Measurements from ENCODE around the gene CKAP4. TPM values are rescaled to one million over a fixed set of nuclear protein-coding genes. Genes with fewer than 3 reads are reported as not detected.

Gene CKAP4
- total RNA-seq, 1 donor from 2014 or later = 99.7 TPM

DNA sequence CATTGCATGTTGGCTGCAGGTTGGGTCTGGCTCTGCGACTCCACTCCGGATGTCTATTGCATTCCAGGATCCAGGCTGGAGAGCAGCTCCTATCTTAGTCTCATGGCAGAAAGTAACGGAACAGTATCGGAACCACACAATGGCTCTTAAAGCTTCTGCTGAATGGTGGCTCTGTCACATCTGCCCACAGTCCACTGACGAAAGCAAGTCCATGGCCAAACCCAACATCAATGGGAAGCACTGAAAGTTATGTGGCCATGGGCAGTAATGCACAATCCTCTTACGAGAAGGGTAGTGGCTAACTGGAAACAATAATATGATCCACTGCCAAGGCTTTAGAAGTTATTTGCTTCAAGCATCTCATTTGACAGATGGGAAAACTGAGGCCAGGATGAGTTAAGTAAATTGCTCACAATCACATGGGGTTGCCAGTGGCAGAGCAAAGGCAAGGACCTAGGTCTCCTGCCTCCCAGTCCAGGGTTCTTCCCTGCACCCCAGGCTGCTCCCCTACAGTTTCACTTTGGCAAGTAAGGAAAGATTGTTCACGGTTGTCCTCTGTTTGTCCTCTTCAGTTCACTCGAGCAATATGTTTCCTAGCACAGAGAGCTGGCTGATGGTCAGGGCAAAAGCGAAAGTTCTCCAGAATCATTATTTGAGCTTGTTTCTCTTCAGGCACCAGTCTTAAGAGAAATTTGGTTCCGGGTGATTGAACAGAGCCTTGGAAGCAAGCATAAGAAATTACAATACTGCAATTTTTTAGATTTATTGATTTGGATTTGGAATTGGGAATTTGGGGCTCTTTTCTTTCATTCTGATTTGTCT is 54.2 kb downstream of the CKAP4 start:
- no peak for DNase-seq (ENCODE audit: low read depth)
- TF ChIP-seq, protein P1, sequence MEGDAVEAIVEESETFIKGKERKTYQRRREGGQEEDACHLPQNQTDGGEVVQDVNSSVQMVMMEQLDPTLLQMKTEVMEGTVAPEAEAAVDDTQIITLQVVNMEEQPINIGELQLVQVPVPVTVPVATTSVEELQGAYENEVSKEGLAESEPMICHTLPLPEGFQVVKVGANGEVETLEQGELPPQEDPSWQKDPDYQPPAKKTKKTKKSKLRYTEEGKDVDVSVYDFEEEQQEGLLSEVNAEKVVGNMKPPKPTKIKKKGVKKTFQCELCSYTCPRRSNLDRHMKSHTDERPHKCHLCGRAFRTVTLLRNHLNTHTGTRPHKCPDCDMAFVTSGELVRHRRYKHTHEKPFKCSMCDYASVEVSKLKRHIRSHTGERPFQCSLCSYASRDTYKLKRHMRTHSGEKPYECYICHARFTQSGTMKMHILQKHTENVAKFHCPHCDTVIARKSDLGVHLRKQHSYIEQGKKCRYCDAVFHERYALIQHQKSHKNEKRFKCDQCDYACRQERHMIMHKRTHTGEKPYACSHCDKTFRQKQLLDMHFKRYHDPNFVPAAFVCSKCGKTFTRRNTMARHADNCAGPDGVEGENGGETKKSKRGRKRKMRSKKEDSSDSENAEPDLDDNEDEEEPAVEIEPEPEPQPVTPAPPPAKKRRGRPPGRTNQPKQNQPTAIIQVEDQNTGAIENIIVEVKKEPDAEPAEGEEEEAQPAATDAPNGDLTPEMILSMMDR (conservative IDR thresholded peaks at IDR 0.05; ENCODE audit: low read depth, low read length) = no peak
- no peak overlapping the region for H3K4me3 ChIP-seq (ENCODE audit: low read depth, low read length)

DNA sequence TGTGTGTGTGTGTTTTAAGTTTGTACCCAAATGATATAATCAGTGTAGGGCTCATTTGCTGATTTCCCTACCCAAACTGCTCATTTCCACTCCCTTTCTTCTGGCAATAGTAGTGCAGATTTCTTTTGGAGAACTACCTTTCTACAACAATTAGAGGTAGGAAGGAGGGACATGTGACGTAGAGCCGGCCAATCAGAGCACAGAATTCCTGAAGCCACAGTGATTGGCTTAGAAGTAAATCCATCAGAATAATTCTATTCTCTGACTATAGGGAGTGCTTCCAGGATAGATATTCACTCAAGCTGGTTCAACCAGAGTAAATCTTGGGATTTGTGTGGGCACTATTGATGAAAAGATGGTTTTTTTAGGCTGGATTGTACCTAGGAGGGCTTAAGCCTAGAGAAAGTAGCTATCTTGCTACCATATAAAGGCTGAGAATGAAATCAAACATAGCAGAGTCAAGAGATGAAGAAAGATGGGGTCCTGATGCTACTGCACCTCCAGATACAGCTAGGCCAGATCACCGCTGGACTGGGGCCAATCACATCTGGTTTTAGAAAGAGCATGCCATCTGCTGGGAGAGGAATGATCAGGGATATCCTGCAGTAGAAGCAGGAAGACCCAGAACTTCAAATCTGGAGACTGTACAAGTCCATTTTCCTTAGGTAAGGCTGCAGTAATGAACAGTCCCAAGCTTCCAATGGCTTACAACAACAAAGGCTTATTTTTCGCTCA is 55.0 kb downstream of the CKAP4 start:
- H3K4me3 ChIP-seq (ENCODE audit: low read depth, low read length) = no peak overlapping the region
- DNase-seq (ENCODE audit: low read depth) = no peak
- TF ChIP-seq, protein P1 (conservative IDR thresholded peaks at IDR 0.05; ENCODE audit: low read depth, low read length) = no peak

DNA sequence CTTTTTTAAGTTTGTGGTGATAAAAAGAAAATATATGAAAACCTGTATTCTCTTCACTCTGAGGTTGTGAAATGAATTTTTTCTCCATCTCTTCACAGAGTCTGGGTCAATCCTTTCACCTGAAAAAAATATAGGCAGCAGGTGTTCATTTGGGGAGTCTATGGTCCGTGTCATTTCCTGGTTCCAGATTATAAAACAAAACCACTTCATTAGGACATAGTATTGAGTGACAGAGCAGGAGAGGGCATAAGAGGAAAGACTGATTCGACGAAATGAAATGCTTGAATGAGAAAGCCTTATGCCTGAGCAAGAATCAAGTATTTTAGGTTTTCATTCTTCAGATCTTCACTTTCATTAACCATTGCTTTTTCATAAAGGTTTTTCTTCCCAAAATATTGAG is 57.2 kb downstream of the CKAP4 start:
- TF ChIP-seq, protein P1 (conservative IDR thresholded peaks at IDR 0.05; ENCODE audit: low read depth, low read length) = no peak
- no peak for DNase-seq (ENCODE audit: low read depth)
- no peak overlapping the region for H3K4me3 ChIP-seq (ENCODE audit: low read depth, low read length)

DNA sequence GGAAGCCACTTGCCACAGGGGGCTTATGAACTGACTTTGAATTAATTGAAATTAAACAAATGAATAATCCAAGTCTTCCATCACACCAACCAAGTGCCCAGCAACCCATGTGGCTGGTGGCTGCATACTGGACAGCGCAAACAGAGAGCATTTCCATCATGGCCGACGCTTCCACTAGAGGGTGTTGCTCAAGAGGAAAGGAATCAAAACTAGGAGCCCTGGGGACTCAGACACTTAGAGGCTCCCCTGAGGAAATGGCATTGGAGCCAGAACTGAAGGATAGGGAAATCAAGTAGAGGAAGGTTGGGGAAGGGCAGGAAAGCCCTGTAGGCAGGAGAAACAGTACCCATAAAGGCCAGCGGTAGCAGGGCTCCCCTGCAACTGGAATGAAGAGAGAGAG is 58.5 kb downstream of the CKAP4 start:
- TF ChIP-seq, protein P1 (conservative IDR thresholded peaks at IDR 0.05; ENCODE audit: low read depth, low read length) = no peak
- H3K4me3 ChIP-seq (ENCODE audit: low read depth, low read length) = no peak overlapping the region
- no peak for DNase-seq (ENCODE audit: low read depth)

DNA sequence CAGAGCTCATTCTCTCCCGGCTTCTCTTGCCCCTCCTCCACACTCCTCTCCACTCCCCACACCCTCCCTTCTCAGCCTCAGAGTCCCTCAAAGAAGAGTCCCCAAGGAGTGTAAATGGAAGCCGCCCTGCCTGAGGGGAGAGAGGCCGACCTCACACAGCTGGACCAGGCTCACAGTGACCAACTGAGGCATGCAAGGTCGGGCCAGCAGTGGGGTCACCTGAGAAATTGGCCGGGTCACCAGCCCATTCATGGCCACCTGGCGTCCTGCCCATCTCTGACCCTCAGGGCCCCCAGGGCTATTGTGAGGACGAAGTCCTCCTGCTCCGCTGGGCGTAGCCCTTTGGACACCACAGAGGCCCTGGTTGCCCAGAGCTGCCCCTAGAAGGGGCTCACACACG is 59.6 kb downstream of the CKAP4 start:
- TF ChIP-seq, protein P1 (conservative IDR thresholded peaks at IDR 0.05; ENCODE audit: low read depth, low read length) = no peak
- DNase-seq (ENCODE audit: low read depth) = no peak
- H3K4me3 ChIP-seq (ENCODE audit: low read depth, low read length) = no peak overlapping the region

Other genes with a start within 250 kb of the CKAP4 start
- 15.6 and 34.5 TPM in 2 replicates for gene NUAK1, start 109.1 kb downstream of the CKAP4 start, total RNA-seq
- gene TCP11L2, start 54.7 kb upstream of the CKAP4 start, total RNA-seq = 2.4 and 2.9 TPM in 2 replicates
- 8.6 and 9.5 TPM in 2 replicates for gene POLR3B, start 109.7 kb upstream of the CKAP4 start, total RNA-seq